ES-I3 (cell line): ENCODE results near the gene B4GALNT4.
"Not testable (repeated sequence)": the region's sequence is repeated elsewhere in the genome, so short reads cannot be mapped to it uniquely, and the experiment has no call there.

Source experiments
- H3K36me3 ChIP-seq: 2 replicates; pipeline ENCODE4 v1.6.1; 2013; ENCODE audit warnings: mild to moderate bottlenecking, low read length, control low read depth, moderate library complexity; ENCODE audit not compliant: insufficient read depth
- H3K4me1 ChIP-seq: 2 replicates; pipeline ENCODE4 v1.6.1; 2013; ENCODE audit warnings: mild to moderate bottlenecking, control low read depth, low read length; ENCODE audit not compliant: insufficient read depth
- H3K9ac ChIP-seq: 2 replicates; pipeline ENCODE4 v1.6.1; 2013; ENCODE audit warnings: low read depth, mild to moderate bottlenecking, low read length, moderate library complexity
- H3K9me3 ChIP-seq: 2 replicates; pipeline ENCODE4 v1.6.1; 2013; ENCODE audit warnings: mild to moderate bottlenecking, low read length, moderate library complexity; ENCODE audit not compliant: control insufficient read depth, insufficient read depth

B4GALNT4 gene

GRCh38 chr11:394034-394857 is 24.9 kb downstream of the B4GALNT4 start, which contains the start of gene PKP3:
PKP3 (plus strand) TSS chr11:394209; CDS start chr11:394293, 84 bp downstream.
- H3K9ac ChIP-seq = peak within 1 kb of the TSS; percentile 44
- H3K36me3 ChIP-seq = no peaks in the 10 kb centered on the region
- H3K4me1 ChIP-seq = peaks cover 6% of the 10 kb centered on the region; the same call in 1 of the 2 replicates
- no peaks in the 10 kb centered on the region for H3K9me3 ChIP-seq

GRCh38 chr11:394858-395655 is 25.8 kb downstream of the B4GALNT4 start:
- H3K36me3 ChIP-seq = no peaks in the 10 kb centered on the region
- peaks cover 6% of the 10 kb centered on the region; the same call in 1 of the 2 replicates for H3K4me1 ChIP-seq
- no peaks in the 10 kb centered on the region for H3K9me3 ChIP-seq
- H3K9ac ChIP-seq = peak overlapping the region; percentile 44

- H3K36me3 ChIP-seq = no peaks in the 10 kb centered on the region
- no peaks in the 10 kb centered on the region for H3K9me3 ChIP-seq
- no peak overlapping the region for H3K9ac ChIP-seq
- peaks cover 6% of the 10 kb centered on the region; the same call in 1 of the 2 replicates for H3K4me1 ChIP-seq
Observed at GRCh38 chr11:395866-396265, 26.6 kb downstream of the B4GALNT4 start.

- Histone ChIP-seq H3K36me3 (no peaks in the 10 kb centered on the region), H3K9me3 (no peaks in the 10 kb centered on the region), H3K9ac (no peak overlapping the region), H3K4me1 (peaks cover 6% of the 10 kb centered on the region; the same call in 1 of the 2 replicates)
Observed at GRCh38 chr11:396511-396947, 27.2 kb downstream of the B4GALNT4 start.

- no peak overlapping the region for H3K9ac ChIP-seq
- H3K4me1 ChIP-seq = peaks cover 6% of the 10 kb centered on the region; the same call in 1 of the 2 replicates
- H3K9me3 ChIP-seq = no peaks in the 10 kb centered on the region
- no peaks in the 10 kb centered on the region for H3K36me3 ChIP-seq
Observed at GRCh38 chr11:396948-397548, 27.7 kb downstream of the B4GALNT4 start.

- H3K36me3 ChIP-seq = no peaks in the 10 kb centered on the region
- no peak overlapping the region for H3K9ac ChIP-seq
Observed at GRCh38 chr11:398826-399225, 29.5 kb downstream of the B4GALNT4 start.

GRCh38 chr11:399731-400211 is 30.5 kb downstream of the B4GALNT4 start:
- Histone ChIP-seq H3K9ac (no peak overlapping the region), H3K4me1 (no peaks in the 10 kb centered on the region), H3K36me3 (no peaks in the 10 kb centered on the region), H3K9me3 (no peaks in the 10 kb centered on the region)

More at GRCh38 chr11:398826-399225, 29.5 kb downstream of the B4GALNT4 start:
- H3K4me1 ChIP-seq = no peaks in the 10 kb centered on the region; the same call in 1 of the 2 replicates
- no peaks in the 10 kb centered on the region for H3K9me3 ChIP-seq

- no peaks in the 10 kb centered on the region for H3K4me1 ChIP-seq
- H3K9ac ChIP-seq = no peak overlapping the region
- H3K9me3 ChIP-seq = no peaks in the 10 kb centered on the region
- no peaks in the 10 kb centered on the region for H3K36me3 ChIP-seq
Observed at GRCh38 chr11:400241-400689, 31.0 kb downstream of the B4GALNT4 start.

GRCh38 chr11:401196-401595 is 31.9 kb downstream of the B4GALNT4 start:
- H3K9ac ChIP-seq, H3K36me3 ChIP-seq, H3K4me1 ChIP-seq, H3K9me3 ChIP-seq: not testable (repeated sequence)

- Histone ChIP-seq H3K4me1 (peaks cover 3% of the 10 kb centered on the region; the same call in 1 of the 2 replicates), H3K9me3 (no peaks in the 10 kb centered on the region), H3K36me3 (no peaks in the 10 kb centered on the region), H3K9ac (no peak overlapping the region)
Observed at GRCh38 chr11:403021-403760, 33.9 kb downstream of the B4GALNT4 start.

GRCh38 chr11:403761-404431 is 34.6 kb downstream of the B4GALNT4 start:
- Histone ChIP-seq H3K9me3 (no peaks in the 10 kb centered on the region), H3K4me1 (peaks cover 3% of the 10 kb centered on the region; the same call in 1 of the 2 replicates), H3K36me3 (no peaks in the 10 kb centered on the region), H3K9ac (no peak overlapping the region)

GRCh38 chr11:404551-405264 is 35.4 kb downstream of the B4GALNT4 start:
- Histone ChIP-seq H3K4me1 (peaks cover 3% of the 10 kb centered on the region; the same call in 1 of the 2 replicates), H3K9me3 (no peaks in the 10 kb centered on the region), H3K36me3 (no peaks in the 10 kb centered on the region), H3K9ac (no peak overlapping the region)
